ENCODE results near the gene PRKG1.

The PRKG1 gene

DNA sequence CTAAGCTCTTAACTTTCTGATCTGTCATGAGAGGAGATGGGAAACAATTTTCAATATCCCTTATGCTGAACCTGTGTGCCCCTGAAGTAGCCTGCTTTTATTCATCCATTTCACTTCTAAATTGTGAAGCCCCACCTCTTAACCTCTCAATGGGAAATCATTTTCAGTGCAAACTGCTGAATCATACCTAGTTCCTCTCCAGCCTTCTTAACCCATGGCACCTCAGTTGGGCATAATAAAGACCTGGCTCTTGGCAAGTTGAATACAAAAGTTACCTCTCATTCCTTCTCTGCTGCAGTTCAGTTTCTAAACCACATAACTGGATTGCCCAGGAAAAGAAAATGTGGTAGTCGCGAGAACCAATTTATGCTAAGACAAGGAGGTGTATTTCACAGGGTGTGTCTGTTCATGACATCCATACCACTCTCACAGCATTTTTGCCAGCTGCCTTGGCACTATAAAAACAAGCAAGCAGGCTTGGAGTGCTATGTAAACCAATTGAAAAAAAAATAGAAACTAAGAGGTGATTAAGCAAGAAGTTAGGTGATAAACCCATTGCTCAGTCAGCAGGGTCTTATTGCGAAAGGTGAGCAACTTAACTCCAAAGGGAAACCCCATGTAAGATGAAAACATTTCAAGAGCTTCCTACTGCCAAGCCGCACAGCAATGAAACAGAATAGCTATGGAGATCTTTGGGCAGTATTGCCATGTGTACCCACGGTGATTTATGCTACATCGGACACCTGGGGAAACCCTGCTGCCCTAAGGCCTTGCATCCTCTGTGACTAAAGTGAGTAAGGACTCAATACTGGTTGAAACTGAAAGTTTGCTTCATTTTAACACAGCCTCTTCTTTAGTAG is 1182.8 kb downstream of the PRKG1 start:
- no peak for DNase-seq

DNA sequence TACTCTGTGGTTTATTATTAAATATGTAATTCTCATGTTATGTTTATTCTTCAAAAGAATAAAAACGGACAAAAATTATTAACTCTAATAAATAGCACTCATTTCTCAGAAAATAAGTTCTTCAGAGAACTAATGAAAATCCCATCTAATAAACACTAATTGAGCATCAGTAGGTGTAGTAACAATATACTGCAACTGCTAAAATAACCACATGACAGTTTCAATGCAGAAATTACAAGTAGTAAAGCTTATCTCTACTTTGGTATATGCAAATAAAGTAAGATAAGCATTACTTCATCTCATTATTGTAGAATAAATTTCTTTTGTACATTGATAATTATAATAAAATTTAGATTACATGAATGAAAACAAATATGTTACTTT is 1183.4 kb downstream of the PRKG1 start:
- no peak for DNase-seq

DNA sequence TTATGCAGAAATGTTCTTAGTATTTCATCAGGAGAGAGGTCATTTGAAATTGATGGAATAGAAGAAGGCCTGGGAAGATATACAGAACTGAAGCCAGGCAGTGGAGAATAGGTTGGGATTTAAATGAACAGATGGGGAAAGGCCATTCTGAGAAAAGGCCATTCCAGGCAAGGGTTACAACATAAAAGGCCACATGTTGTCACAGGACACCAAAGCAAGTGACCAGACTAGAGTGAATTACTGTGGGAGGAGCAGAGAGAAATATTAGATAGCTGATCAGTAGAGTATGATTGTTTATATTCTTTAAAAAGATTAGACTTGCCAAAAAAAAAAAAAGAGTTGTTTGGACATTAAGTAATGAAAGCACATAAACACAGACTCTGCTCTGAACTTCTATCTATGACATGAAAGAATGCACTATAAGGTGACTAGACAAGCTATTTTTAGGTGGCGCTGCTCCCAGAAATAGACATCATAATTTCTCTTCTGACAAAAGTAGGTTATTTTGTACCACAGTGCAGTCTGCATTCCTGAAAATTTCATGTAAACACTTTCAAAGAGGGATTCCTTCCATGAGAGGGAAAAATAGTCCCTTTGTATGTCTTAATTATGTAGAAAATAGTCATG is 1184.6 kb downstream of the PRKG1 start:
- DNase-seq: no peak

DNA sequence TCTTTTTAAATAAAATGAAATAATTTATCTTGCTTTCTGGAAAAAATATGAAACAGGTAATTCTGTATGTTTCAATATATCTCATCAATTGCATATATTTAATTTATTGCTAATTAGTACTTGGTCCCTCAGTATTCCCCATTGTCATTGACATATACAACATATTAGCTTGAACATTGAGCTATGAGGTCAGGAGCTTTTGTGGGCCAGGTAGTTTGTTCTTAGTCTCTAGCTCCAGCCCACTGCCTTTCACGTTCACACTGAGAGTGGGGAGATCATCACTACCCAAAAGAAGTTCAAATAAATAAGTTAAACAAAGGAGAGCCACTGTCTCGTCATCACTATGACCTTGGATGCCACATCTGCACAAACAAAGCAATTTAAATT is 1185.1 kb downstream of the PRKG1 start:
- no peak for DNase-seq

DNA sequence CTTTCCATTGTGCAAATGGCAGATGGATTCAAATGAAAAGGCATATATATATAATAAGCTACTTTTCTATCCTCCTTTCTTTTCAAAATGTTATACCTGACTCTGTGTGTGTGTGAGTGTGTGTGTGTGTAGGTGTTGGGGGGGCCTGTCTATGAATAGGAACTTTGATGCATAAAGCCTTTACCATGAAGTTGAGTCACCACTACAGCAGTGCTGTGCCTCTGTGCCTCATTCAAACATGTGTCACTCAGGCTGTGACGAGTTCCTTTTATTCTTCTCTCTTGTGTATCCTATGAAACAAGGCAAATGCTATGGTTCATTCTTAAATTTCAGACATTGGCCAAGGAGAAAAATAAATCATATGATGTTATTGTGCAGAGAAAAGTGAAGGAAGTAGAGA is 1187.1 kb downstream of the PRKG1 start:
- DNase-seq: no peak

DNA sequence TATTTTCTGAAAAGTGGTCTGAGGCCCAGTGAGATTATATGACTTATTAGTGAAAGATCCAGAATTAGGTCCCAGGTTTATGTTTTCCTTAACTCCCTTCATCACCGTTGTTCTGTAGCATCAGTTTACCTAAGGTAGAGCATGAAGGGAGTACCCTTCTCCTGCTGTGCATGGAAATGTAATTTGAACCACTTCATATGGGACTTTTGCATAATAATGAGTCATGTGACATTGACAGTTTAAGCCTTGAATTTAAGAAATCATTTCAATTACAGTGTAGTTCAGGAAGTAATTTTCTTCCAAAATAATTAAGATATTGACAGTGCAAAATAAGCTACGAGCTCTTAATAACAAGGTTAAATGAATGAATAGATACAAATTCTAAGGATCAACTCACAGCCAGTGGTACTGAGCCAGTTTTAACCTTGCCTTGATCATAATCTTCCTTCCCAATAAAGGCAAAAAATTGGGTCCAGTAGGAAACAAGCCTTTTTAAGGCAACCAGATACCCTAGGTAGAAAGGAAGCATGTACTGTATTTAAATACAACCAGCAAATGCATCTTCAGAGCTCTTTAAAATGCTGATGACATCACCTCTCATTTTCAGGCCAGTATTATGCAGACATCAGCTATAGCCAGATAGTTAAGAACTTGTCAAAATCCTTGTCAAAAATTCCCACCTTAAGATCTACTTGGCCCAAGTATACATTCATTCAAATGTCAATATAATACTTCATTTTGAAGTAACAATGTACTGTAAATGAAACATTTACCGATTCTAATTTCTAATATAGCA is 1191.0 kb downstream of the PRKG1 start:
- no peak for DNase-seq

DNA sequence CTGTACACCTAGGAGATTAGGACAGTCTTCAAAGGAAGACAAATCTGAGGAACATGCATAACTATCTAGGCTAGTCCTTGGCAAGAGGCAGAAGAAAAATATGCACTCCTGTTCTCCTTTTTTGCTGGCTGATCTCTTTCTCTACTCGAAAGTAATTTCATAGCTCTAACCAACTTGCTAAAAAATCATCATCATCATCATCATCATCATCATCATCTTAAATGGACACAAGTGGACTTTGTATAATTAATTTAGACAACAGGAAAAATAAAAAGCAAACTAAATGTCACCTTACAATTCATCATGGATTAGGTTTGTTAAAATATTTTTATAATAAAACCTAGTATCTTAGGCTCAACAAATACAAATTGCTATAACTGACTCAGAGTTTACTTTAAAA is 1192.6 kb downstream of the PRKG1 start:
- DNase-seq: no peak

DNA sequence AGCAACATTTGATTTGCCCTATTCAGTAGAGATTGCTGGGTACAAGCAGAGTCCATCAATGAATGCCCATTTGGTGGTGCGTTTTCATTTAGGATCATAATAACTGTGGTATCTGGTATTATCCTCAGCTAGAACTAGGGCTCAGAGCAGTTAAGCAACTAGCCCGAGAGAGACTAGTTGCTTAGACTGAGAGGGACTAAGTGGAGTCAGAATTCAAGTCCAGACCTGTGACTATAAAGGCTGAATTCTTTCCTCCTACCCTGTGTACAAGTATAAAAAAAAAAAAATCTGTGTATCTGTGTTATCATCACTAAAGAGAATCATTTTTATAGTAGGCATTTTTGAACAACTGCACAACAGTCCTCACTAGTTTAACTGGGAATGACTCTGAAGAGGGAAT is 1194.5 kb downstream of the PRKG1 start:
- DNase-seq: no peak

DNA sequence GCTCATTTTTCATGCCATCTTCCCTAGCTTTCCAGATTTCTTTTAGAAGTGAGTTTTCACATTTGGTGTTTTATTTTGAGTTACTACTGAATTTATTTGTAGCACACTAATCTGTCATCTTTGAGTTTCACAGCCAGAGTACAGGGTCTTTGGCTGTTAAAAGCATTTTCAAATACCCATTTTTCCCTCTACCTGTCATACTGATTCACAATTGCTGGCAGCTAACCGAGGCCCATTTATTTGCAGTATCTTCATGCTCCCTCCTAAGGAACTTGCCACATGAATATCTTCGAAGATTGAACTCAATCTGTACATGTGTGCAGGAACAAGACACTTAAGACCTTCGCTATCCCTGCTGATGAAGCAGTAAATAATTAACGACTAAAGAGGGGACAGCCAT is 1194.9 kb downstream of the PRKG1 start:
- no peak for DNase-seq

DNA sequence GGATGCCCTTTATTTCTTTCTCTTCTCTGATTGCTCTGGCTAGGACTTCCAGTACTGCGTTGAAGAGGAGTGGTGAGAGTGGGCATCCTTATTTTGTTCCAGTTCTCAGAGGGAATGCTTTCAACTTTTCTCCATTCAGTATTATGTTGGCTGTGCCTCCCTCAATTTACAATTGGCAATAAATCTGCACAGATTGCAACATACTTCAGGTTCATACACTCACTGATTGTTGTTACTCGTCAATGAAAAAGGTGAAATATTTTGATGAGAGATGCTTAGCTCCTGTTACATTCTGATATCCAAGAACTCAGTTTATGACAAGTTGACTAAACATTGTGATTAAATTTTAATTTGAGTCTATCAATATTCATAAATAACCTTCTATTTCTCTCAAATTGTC is 1201.9 kb downstream of the PRKG1 start:
- DNase-seq: no peak

DNA sequence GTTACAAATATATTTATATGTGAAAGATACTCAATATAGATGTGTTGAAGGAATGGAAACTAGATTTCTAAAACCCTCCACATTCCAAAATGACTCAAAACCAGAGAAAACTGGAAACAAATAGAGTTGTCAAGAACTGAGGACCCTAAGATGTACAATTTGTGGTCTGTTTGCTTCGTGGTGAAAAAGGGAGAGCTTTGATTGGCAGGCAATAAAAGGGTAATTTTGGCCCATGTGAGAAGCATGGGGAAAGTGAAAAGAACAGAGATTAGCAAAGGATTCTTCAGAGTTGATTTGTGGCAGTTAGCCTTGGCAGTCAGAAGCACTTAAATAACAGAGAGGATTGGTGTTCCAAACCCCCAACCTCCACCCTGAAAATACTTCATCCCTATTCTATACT is 1202.7 kb downstream of the PRKG1 start:
- no peak for DNase-seq

DNA sequence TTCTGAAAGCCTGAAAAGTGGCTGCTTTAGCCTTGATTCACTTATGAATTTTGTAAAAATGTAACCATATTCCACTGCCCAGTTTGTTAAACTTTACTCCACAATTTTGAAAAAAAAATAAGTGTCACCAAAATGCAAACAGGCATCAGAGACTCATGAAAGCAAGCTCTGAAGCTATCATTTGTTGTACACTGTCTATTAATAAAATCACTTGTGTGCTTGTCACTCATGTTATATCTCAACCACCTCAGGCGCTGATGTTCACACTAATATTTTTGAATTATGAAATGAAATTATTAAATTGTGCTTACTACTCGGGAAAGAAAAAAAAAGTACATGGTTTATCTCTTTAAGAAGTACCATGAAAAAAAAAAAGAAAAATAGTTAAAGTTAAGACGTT is 1205.3 kb downstream of the PRKG1 start:
- DNase-seq: no peak

DNA sequence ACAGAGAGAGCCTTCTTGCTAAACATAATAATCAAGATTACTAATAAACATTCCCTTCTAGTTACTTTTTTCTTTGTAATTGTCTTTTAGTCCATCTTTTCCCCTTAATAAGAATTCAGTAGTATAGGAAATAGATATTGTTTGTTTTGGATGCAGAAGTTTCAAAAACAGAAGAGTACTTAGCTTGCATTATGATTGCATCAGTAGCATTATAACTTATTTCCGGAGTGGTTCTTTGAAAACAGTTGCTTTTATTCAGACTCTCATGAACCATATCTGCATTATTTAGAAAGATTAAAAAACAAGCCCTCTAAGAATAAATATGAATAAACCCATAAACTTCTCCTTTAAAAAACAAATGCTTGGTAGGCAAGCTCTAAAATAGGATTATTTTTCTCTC is 1205.8 kb downstream of the PRKG1 start:
- no peak for DNase-seq

DNA sequence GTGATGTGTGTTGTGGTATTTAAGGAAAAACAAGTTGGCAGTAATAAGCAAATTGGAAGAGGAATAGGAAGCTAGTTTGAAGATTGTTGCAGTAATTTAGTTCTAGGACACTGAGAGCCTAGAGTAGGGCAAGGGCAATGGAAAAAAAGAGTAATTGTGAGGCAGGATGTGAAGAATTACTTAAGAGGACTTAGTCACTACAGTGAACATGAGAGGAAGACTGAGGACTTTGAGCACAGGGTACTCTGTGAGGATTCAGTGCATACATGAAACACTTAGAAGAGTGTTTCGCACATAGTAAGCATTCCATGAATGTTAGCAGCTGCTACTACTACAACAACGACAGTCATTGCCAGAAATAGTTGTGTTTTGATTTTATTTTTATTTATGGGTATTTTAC is 1208.9 kb downstream of the PRKG1 start:
- no peak for DNase-seq

DNA sequence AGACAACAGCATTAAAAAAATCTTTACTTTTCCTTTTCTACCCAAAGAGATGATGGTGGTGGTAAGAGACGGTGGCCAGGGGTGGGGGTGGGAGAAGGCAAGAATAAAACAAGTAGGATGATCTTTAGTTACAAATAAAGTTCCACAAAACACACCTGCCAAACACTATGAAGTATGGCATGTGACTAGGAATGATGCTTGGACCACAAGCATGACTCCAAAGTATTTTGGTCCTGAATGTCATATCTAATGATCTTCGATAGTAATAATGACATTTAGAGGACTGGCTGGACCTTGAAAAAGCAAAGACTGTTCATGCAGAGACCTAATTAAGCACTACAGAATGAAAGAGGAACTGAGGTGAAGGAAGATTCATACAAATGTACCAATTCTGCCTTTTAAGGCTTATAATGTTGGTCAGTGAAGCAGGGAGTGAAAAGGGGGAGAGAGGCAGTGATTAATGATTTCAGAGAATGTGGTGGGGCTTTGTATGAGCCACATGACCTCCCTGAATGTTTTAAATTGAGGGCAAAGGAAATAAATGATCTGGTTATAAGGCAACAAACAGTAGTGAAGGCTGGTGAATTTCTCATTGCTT is 1210.2 kb downstream of the PRKG1 start:
- no peak for DNase-seq

DNA sequence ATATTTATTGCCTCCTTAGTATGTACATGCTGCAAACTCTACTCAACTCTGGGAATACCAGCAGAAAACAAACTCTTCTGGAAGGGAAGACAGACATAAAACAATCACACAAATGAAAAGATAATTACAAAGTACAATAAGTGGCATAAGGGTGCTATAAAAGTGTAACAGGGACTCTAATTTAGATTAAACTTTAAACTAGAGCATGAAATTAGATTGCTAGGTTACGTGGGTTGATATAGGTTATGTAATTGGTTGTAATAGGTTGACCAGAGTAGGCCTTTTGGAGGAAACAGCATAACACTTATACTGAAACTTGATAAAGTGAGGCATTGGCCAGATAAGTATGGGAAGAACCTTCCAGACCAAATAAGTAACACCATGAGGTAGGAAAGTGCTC is 1213.6 kb downstream of the PRKG1 start:
- no peak for DNase-seq

DNA sequence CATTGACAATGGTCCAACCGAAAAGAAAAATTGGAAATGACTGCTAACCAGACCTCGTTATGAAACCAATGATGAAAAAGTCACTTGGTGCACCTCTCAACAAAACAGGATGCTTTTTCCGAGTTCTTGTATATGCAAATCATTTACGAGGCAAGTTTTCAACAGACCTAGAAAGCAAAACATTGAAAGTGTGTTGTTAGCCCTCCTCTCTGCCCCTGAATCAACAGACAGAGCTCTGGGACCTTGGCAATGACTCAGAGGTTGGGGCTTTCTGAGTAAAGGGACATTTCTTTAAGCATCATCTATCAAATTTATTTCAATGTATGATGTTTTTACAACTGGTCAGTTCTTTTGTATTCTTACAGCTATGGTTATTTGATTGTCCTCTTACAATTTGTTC is 1223.5 kb downstream of the PRKG1 start:
- no peak for DNase-seq

DNA sequence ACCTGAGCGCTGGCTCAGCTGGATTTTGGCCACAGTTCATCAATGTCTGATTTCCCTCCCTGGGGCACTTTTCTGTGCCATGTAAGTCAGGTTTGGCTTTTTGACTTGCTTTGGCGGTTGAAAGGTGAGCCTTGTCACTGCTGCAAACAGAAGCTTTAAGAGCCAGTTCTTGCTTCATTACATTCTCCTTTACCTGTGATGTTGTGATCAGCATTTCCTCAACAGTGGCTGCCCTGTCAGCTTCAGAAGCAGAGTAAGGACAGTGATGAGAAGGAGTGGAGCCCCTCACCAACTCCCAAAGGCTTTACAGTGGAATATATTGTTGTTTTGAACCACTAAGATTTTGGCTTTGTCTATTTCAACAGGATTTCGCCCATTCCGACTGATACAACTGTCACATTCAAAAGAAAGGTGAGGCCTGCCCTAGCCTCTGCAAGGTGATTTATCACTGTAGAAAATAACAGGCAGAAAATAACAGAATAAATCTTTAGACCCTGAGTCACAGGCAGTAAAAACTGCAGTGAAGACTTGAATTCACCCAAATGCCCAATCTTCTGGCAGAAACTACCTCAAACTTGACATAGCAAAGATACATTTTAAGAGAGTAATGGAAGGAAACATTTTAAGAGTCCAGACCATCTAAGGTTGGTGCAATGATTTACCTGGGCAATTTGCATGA is 1226.5 kb downstream of the PRKG1 start:
- no peak for DNase-seq

DNA sequence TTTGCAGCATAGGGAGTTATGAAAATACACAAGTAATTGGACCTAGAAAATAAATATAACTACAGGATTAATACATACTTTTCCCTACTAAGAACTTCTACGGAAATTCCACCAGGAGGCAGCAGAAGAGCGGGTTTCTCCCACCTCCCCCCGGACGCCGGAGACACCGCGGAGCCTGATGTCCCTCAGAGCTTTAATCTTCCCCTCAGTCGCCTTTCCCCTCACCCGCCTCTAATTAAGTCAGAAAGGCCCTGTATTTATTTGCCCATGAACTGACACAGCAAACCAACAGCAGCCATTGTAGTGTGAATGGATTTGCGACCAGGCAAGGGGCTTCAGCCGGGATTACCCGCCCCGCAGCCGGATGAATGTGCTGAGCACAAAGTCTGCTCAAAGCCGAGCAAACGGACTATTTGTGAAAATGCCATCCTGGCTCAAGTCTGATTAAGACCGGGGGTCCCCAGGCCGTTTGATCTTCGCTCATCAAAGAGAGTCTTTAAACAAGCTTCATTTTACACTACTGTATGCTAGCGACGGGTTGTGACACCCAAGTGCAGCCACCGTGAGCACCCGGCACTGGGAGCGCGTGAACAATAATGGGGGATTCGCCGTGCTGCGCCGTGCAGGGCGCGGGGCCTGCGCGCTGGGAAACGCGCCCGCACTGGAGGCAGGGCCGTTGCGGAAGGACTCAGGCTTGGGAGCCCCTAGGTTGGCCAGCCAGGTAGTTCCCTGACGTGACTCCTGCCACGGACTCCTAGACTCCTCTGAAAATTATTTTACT is 1234.2 kb downstream of the PRKG1 start:
- no peak for DNase-seq

DNA sequence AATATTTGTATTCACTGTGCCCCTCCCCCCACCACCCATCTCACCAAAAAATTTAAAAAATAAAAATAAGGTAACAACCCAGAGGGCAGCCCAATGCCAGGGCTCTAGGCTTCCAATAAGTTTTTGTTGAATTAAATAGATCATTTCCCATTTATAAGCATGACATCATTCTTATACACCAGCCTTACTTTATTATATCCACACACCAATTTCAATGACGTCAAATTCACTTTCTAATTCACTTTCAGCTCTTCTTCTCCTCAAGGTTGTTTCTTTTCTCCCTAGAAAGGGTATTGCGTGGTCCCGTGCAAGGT is 1238.6 kb downstream of the PRKG1 start:
- no peak for DNase-seq

DNA sequence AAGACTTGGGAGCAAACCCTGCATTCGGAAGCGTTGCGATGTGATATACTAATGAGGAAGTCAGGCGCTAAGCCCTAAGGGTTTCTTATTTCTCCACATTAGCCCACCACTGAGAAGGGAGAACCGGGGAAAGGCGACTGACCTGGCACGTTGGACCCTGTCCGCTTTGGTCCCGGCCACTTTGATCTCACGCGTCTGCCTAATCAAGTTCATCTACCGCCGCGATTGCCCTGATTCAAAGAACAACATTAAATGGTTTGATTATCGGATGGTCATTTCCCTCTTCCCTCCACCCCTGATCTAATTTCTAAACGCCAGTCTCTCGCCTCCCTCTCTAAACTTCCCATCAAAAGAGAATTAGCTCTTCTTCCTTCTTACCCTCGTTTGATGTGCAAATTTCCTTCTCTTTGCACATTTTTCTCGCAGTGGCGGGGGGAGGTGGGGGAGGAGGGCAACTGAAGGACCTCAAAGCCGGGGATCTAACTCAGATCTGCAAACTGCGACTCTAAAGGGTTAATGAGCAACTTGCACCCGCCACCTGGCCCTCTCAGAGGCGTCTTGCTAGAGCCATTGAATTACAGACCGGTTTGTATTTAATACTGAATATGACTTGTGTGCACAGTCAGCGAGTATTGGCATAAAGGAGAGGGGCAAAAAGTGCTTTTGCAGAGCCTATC is 1239.1 kb downstream of the PRKG1 start:
- no peak for DNase-seq

Measured in T1000 (cell line).